H9 (cell line): Measurements from ENCODE around the gene TNIP3. TPM values are rescaled to one million over a fixed set of nuclear protein-coding genes. Genes with fewer than 3 reads are reported as not detected.

Experiments
- DNase-seq: peaks from one replicate; pipeline ENCODE4 v3.0.0-alpha.2; 2017
- H2AFZ ChIP-seq: one replicate; pipeline ENCODE4 v1.6.1; 2013; ENCODE audit warnings: mild to moderate bottlenecking, low read length, control low read depth, moderate library complexity
- H2AK5ac ChIP-seq: 2 replicates; pipeline ENCODE4 v1.6.1; 2013; ENCODE audit warnings: low read length, control low read depth, mixed read lengths; ENCODE audit not compliant: insufficient read length
- H2BK120ac ChIP-seq: one replicate; pipeline ENCODE4 v1.6.1; 2013; ENCODE audit warnings: low read depth, mild to moderate bottlenecking, low read length, control low read depth, inconsistent platforms; ENCODE audit not compliant: poor library complexity, severe bottlenecking
- H2BK12ac ChIP-seq: 2 replicates; pipeline ENCODE4 v1.6.1; 2013; ENCODE audit warnings: low read length, control low read depth, mixed read lengths, low read depth; ENCODE audit not compliant: insufficient read length
- H2BK15ac ChIP-seq: 2 replicates; pipeline ENCODE4 v1.6.1; 2013; ENCODE audit warnings: low read depth, low read length, control low read depth
- H2BK20ac ChIP-seq: one replicate; pipeline ENCODE4 v1.6.1; 2013; ENCODE audit warnings: low read depth, mild to moderate bottlenecking, low read length, control low read depth, inconsistent platforms; ENCODE audit not compliant: poor library complexity, severe bottlenecking
- H2BK5ac ChIP-seq: 2 replicates; pipeline ENCODE4 v1.6.1; 2013; ENCODE audit warnings: low read length, control low read depth, mixed read lengths; ENCODE audit not compliant: insufficient read length
- H3K14ac ChIP-seq: 2 replicates; pipeline ENCODE4 v1.6.1; 2013; ENCODE audit warnings: low read length, control low read depth; ENCODE audit not compliant: insufficient read depth
- H3K18ac ChIP-seq: 2 replicates; pipeline ENCODE4 v1.6.1; 2013; ENCODE audit warnings: low read depth, mild to moderate bottlenecking, mixed read lengths, low read length, control low read depth; ENCODE audit not compliant: insufficient read length
- H3K23ac ChIP-seq: 2 replicates; pipeline ENCODE4 v1.6.1; 2013; ENCODE audit warnings: low read length, control low read depth, mixed read lengths, low read depth; ENCODE audit not compliant: insufficient read length
- H3K23me2 ChIP-seq: 2 replicates; pipeline ENCODE4 v1.6.1; 2013; ENCODE audit warnings: low read depth, mild to moderate bottlenecking, mixed read lengths, low read length, control low read depth; ENCODE audit not compliant: insufficient read length, poor library complexity, severe bottlenecking
- H3K27ac ChIP-seq: 2 replicates; pipeline ENCODE4 v1.5.1; 2013; ENCODE audit warnings: low read length, control low read depth, mixed read lengths, low read depth; ENCODE audit not compliant: insufficient read length
- H3K27me3 ChIP-seq: 2 replicates; pipeline ENCODE4 v1.6.1; 2013; ENCODE audit warnings: low read length, control low read depth, inconsistent platforms; ENCODE audit not compliant: insufficient read depth
- H3K4ac ChIP-seq: 2 replicates; pipeline ENCODE4 v1.6.1; 2013; ENCODE audit warnings: low read depth, mild to moderate bottlenecking, control low read depth, inconsistent platforms, low read length, moderate library complexity
- H3K4me1 ChIP-seq: 2 replicates; pipeline ENCODE4 v1.6.1; 2013; ENCODE audit warnings: low read length, control low read depth, inconsistent platforms; ENCODE audit not compliant: insufficient read depth
- H3K4me2 ChIP-seq: 2 replicates; pipeline ENCODE4 v1.6.1; 2013; ENCODE audit warnings: low read length, control low read depth, mixed read lengths; ENCODE audit not compliant: insufficient read length, insufficient read depth
- H3K56ac ChIP-seq: 2 replicates; pipeline ENCODE4 v1.6.1; 2013; ENCODE audit warnings: low read depth, mild to moderate bottlenecking, mixed read lengths, low read length, control low read depth; ENCODE audit not compliant: insufficient read length
- H3K79me1 ChIP-seq: 2 replicates; pipeline ENCODE4 v1.6.1; 2013; ENCODE audit warnings: low read depth, mild to moderate bottlenecking, moderate library complexity, low read length, control low read depth, inconsistent platforms; ENCODE audit not compliant: insufficient read depth, poor library complexity, severe bottlenecking
- H3K79me2 ChIP-seq: 2 replicates; pipeline ENCODE4 v1.6.1; 2013; ENCODE audit warnings: low read length, control low read depth, inconsistent platforms; ENCODE audit not compliant: insufficient read depth
- H3K9ac ChIP-seq: 2 replicates; pipeline ENCODE4 v1.6.1; 2013; ENCODE audit warnings: low read length, control low read depth, mixed read lengths; ENCODE audit not compliant: insufficient read length; ENCODE audit errors: extremely low read depth
- H3K9me3 ChIP-seq: one replicate; pipeline ENCODE4 v1.6.1; 2013; ENCODE audit warnings: low read depth, low read length, inconsistent platforms; ENCODE audit not compliant: control insufficient read depth
- H3T11ph ChIP-seq: one replicate; pipeline ENCODE4 v1.6.1; 2013; ENCODE audit warnings: mild to moderate bottlenecking, low read length, control low read depth, inconsistent platforms
- H4K20me1 ChIP-seq: one replicate; pipeline ENCODE4 v1.6.1; 2013; ENCODE audit not compliant: control insufficient read depth, insufficient read length, insufficient read depth
- H4K5ac ChIP-seq: 2 replicates; pipeline ENCODE4 v1.6.1; 2013; ENCODE audit warnings: low read depth, mild to moderate bottlenecking, mixed read lengths, low read length, control low read depth; ENCODE audit not compliant: insufficient read length
- H4K8ac ChIP-seq: replicated peaks from 2 replicates; pipeline ENCODE4 v1.6.1; 2013; ENCODE audit warnings: low read length, control low read depth, mixed read lengths, low read depth; ENCODE audit not compliant: insufficient read length
- H4K91ac ChIP-seq: 2 replicates; pipeline ENCODE4 v1.6.1; 2013; ENCODE audit warnings: low read depth, mild to moderate bottlenecking, moderate library complexity, mixed read lengths, low read length, control low read depth; ENCODE audit not compliant: insufficient read length
- H3K27ac Mint-ChIP-seq, 3 experiments: 2 replicates in 2 of 3; 3 replicates in 1 of 3; pipeline ENCODE4 v1.8.0; 2020 to 2021; ENCODE audit warnings: mixed read lengths in 3 of 3, mild to moderate bottlenecking in 1 of 3, moderate library complexity in 1 of 3
- H3K27me3 Mint-ChIP-seq: 2 replicates; pipeline ENCODE4 v1.8.0; 2021; ENCODE audit warnings: low read depth, mild to moderate bottlenecking, moderate library complexity, mixed read lengths
- H3K36me3 Mint-ChIP-seq, 3 experiments: 2 replicates in 2 of 3; 3 replicates in 1 of 3; pipeline ENCODE4 v1.8.0; 2020 to 2021; ENCODE audit warnings: low read depth in 3 of 3, mixed read lengths in 3 of 3; ENCODE audit not compliant: insufficient read depth in 1 of 3
- H3K4me1 Mint-ChIP-seq, 2 experiments: 2 replicates each; pipeline ENCODE4 v1.8.0; 2020; ENCODE audit warnings: mixed read lengths in 2 of 2
- H3K4me3 Mint-ChIP-seq, 2 experiments: 2 replicates in 1 of 2; 3 replicates in 1 of 2; pipeline ENCODE4 v1.8.0; 2020 to 2021; ENCODE audit warnings: mild to moderate bottlenecking in 2 of 2, mixed read lengths in 2 of 2, moderate library complexity in 1 of 2
- H3K9me3 Mint-ChIP-seq, 2 experiments: 2 replicates in 1 of 2; 3 replicates in 1 of 2; pipeline ENCODE4 v1.8.0; 2020; ENCODE audit warnings: mild to moderate bottlenecking in 2 of 2, mixed read lengths in 2 of 2, moderate library complexity in 1 of 2
- WGBS: extraction: QIAGEN DNeasy Blood & Tissue Kit; methylation state at CpG from one replicate; pipeline ENCODE4 v1.1.7; 2013; ENCODE audit warnings: missing lambda C conversion rate, low lambda C conversion rate, mixed read lengths; ENCODE audit not compliant: insufficient read length; ENCODE audit errors: extremely low coverage; 5-methylcytosine and 5-hydroxymethylcytosine counted together
- total RNA-seq: library from RNA; stranded (reverse); gene quantifications from 2 replicates; pipeline ENCODE4 v1.2.1, GENCODE V29; 2021
- TF ChIP-seq, protein P1 (sequence below): fragments of 200-600 bp; sonication (generic); conservative IDR thresholded peaks from 3 replicates; pipeline ENCODE4 v1.8.0; 2021; ENCODE audit warnings: antibody characterized with exemption, mild to moderate bottlenecking

Gene TNIP3
- total RNA-seq, 1 experiment from 2014 or later, result not detected

DNA sequence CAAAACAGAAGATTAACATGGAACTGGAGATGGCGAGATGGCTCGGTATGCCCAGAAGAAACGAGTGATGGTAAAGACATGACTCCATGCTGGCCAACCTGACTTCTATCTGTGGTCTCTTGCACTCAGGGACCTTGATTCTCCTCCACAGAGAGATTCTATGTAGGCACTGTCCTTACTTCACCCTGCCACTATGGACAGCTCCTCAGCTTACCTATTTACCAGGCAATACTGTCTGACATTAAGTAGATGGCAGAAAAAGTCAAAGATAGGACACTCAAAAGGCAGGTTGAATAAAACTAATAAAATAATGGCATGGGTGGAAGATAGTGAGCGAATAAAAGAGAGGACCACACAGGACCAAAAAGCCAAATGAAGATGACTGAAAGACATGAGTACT lies 56.6 kb downstream of the TNIP3 start:
- H2BK20ac ChIP-seq, result no peak overlapping the region
- no peak overlapping the region for H2BK5ac ChIP-seq
- H4K8ac ChIP-seq, result no peak overlapping the region
- H2BK15ac ChIP-seq, result no peak overlapping the region
- H3K23me2 ChIP-seq, result no peaks in the 10 kb centered on the region
- no peaks in the 10 kb centered on the region for H3K9me3 ChIP-seq
- H2AFZ ChIP-seq, result no peak overlapping the region
- Mint-ChIP-seq H3K27me3 (no peaks in the 10 kb centered on the region), H3K4me1 (peaks cover 0 to 4% of the 10 kb centered on the region in 2 experiments; a peak in 1 of 4 replicates), H3K36me3 (no peaks in the 10 kb centered on the region), H3K9me3 (no peaks in the 10 kb centered on the region; a peak in 1 of 5 replicates), H3K27ac (no peak overlapping the region), H3K4me3 (no peak overlapping the region)
- H3K23ac ChIP-seq, result no peak overlapping the region
- no peak overlapping the region for H4K5ac ChIP-seq
- no peaks in the 10 kb centered on the region for H3K79me1 ChIP-seq
- no peaks in the 10 kb centered on the region for H3K4me1 ChIP-seq
- no peak overlapping the region for H3K4me2 ChIP-seq
- no peaks in the 10 kb centered on the region for H3K79me2 ChIP-seq
- no peak overlapping the region for H3K27ac ChIP-seq
- H4K20me1 ChIP-seq, result no peaks in the 10 kb centered on the region
- H3K56ac ChIP-seq, result no peak overlapping the region
- no peak overlapping the region for H3K18ac ChIP-seq
- no peak overlapping the region for H3K14ac ChIP-seq
- no peak overlapping the region for H4K91ac ChIP-seq
- DNase-seq, result no peak
- H2AK5ac ChIP-seq, result no peak overlapping the region
- no peak overlapping the region for H3T11ph ChIP-seq
- no peaks in the 10 kb centered on the region for H3K27me3 ChIP-seq
- H2BK120ac ChIP-seq, result no peak overlapping the region
- no CpG with 5 or more reads among the region's 4 CpGs for WGBS
- H3K4ac ChIP-seq, result no peak overlapping the region
- no peak overlapping the region for H2BK12ac ChIP-seq
- H3K9ac ChIP-seq, result no peak overlapping the region
- TF ChIP-seq, protein P1, sequence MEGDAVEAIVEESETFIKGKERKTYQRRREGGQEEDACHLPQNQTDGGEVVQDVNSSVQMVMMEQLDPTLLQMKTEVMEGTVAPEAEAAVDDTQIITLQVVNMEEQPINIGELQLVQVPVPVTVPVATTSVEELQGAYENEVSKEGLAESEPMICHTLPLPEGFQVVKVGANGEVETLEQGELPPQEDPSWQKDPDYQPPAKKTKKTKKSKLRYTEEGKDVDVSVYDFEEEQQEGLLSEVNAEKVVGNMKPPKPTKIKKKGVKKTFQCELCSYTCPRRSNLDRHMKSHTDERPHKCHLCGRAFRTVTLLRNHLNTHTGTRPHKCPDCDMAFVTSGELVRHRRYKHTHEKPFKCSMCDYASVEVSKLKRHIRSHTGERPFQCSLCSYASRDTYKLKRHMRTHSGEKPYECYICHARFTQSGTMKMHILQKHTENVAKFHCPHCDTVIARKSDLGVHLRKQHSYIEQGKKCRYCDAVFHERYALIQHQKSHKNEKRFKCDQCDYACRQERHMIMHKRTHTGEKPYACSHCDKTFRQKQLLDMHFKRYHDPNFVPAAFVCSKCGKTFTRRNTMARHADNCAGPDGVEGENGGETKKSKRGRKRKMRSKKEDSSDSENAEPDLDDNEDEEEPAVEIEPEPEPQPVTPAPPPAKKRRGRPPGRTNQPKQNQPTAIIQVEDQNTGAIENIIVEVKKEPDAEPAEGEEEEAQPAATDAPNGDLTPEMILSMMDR, result no peak
